NCI-H748 treated with DMSO at 0.1 percent for 48 hours (cell line): Measurements from ENCODE around the gene LSP1.
"Not testable (repeated sequence)": the region's sequence is repeated elsewhere in the genome, so short reads cannot be mapped to it uniquely, and the experiment has no call there.

ENCODE experiments used
- DNase-seq: peaks from one replicate; lab custom pipeline; 2025; lab: John Stamatoyannopoulos, UW

Gene LSP1

DNA sequence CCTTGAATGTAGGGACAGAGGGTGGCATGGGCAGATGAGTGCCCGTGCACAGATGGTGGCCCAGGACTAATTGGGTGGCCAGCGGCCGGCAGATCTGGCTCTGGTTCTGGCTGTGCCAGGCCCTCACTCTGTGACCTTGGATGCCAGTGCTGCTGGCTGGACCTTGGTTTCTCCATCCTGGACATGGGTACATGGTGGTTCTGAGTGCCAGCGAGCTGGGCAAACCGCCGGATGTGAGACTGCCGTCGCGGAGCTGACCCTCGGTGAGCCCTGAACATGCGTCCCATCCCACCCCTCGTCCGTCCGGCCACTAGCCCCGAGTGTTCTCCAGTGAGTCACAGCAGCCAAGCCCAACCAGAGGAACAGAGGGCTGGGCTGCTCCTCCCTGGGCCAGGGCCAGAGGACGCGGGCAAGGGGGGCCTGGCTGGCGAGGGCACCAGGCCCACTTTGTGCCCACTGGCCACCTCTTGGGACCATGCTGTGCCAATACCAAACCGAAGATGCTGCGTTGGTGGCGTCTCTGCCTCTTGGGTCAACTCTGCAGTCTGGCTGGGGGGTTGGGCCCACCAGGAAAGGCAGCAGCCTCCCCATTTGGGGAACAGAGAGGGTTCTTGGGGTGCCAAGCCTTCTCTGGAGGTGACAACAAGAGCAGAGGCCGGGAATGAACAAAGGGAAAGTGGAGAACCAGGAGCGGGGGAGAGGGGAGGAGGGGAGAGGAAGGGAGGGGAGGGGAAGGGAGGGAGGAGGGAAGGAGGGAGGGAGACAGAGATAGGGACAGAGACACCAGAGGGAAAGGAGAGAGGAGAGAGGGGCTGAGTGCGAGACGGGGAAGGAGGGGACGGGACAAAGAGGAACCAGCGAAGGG, 10.7 kb downstream of the LSP1 start:
- DNase-seq: peak; percentile 4

GRCh38 chr11:1864231-1864630, 11.3 kb downstream of the LSP1 start:
- no peak for DNase-seq

- DNase-seq: no peak
Measured at GRCh38 chr11:1864831-1865665, 12.2 kb downstream of the LSP1 start.

DNA sequence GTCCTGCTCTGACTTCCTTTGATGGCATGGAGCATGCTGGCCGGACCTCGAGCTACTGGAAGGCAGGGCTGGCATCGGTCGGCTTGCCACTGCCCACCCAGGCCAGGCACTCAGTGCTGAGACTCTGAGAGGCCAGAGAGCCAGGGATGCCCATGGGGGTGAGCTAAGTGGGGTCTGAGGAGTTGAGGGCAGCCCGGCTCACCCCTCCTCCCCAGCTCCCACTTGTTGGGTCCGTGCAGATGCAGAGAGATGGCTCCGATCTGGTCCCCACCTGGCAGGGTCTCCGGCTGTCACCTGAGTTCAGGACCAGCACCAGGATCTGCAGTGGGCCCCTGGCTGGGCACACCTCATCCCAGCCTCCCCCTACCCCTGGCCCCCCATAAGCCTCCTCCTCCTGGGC, 13.3 kb downstream of the LSP1 start:
- no peak for DNase-seq

DNA sequence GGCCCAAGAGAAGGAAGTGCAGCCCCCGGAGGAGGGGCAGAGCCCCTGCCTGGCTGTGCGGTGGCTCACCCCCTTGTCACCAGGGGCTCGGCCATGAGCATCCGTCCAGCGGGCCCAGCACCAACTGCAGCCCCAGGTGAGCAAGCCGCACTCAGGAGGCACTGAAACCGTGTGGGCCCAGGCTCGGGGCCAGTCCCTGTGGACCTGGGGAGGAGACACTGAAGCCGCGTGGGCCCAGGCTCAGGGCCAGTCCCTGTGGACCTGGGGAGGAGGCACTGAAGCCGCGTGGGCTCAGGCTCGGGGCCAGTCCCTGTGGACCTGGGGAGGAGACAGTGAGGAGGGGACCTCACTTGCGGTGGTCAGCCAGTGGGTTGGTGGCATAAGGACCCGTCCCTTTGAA, 13.9 kb downstream of the LSP1 start:
- no peak for DNase-seq

DNA sequence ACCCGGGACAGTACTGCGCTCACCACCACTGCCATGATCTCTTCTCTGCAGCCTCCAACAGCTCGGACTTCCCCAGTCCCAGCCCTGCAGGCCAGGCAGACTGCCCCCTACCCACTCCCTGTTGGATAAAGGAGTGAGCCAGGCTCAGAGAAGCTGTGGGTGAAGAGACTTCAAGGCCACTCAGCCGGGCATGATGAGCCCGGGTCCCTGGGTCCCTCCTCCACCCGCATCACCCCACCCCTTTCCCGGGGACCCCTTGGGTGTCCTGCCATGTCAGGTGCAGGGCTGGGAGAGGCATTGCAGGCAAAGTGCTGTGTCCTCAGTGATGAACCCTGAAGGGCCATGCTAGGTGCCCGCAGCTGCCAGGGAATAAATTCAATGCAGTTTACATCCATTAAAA, 14.5 kb downstream of the LSP1 start:
- no peak for DNase-seq

DNA sequence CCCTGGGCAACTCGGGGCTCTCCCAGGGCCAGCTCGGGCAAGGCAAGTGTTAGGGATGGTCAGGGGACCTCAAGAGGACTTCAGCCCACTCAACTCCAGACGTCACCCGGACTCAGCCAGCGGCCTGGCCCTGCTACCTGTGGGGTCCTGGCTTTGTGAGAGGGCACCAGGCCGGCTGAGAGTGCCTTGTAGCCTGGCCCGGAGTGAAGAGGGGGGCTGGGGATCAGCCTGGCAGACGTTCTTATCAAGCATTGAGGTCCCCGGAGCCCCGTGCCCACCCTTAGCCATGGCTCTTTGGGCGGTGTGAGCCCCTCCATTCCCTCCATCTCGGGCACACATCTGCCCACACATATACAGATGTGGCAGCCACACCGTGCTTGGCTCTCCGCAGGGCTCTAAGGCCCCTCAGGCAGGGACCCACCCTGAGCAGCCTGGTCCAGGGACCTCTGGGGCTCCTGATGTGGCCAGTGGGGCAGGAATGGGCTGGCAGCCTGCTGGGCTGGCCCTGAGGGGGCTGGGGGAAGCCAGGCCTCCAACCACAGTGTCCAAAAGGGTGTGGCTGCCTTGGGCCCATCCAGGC, 15.3 kb downstream of the LSP1 start:
- DNase-seq: no peak

DNA sequence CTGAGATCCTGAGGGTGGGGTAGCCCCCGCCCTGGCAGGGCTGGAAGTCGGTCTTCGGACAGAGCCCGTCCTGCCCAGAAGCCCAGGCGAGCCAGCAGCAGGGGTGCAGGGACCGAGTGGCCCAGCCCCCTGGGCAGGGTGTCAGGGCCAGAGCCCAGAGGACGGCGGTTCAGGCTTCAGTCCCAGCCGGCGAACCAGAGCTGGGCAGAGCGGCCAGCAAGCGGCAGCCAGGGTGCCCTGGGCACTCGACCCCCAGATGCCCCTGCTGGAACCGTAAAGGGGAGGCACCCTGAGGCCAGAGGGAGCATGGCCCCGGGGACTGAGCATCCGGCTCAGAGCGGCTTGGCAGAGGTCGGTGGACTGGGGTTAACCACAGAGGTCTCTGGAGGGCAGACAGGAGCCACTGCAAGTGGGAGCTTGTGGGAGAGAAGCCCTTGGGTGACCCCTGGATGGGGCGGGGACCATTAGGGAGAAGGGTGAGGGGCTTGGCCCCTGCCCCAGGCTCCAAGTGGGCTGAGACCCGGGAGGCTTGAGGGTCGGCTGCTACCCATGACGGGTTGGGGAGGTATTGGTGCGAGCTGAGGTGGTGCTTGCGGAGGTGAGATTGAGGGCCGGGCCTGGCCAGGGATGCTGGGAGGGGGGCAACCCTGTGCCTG, 15.9 kb downstream of the LSP1 start:
- DNase-seq: no peak

DNA sequence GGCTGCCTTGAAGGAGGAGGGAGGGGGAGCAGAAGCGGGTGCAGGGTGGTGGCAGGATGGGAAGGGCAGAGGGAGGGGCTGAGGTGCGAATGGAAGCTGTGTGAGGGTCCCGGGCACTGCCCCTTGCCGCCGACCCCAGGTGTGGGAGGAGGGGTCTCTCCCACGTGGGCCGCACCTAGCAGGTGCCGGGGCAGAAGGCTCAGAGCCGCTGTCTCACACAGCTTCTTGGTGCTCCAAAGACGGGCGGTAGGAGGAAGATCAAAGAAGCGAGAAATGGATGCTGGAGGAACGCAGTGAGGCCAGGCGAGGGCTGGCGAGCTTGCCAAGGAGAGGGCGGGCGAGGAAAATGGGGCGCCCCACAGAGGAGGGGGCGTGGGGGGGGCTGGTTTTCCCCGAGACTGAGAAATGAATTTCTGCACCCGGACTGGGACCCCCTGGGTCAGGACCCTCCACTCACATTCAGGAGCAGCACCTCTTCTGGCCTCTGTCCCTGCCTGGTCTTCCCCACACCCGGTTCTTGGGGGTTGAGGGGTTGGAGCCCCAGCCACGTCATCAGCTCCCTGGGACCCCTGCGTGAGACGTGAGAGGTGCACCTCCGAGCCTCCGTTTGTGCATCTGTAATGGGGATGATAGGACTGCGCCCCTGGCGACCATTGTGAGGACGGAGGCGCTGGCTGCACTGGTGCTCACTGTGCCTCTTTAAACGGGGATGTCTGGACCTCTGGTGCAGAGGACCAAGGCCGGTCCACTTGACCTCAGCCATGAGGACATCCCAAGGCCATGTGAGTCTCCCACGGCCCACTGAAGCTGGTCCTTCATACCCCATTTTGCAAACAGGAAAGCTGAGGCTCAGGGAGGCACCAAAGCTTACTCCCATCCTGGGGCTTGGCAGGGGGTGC, 16.8 kb downstream of the LSP1 start:
- no peak for DNase-seq

DNA sequence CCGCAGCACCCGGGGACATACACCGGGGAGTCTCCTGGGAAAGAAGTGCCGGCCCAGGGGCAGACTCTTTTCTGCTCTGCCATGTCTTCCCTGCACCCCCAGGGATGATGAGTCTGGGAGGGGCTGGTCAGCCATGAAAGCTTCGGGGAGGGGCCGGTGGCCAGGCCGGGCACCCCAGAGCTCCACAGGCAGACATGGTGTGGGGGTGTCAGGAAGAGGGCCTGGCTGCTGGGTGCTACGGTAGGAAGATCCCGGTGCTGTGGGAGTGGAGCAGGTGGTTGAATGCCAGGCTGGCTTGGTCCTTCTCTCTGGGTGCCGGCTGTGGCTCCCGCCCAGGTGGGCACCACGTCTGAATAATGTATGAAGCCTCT, 17.4 kb downstream of the LSP1 start:
- no peak for DNase-seq

- DNase-seq: no peak
Measured at GRCh38 chr11:1870721-1871466, 18.0 kb downstream of the LSP1 start.

DNA sequence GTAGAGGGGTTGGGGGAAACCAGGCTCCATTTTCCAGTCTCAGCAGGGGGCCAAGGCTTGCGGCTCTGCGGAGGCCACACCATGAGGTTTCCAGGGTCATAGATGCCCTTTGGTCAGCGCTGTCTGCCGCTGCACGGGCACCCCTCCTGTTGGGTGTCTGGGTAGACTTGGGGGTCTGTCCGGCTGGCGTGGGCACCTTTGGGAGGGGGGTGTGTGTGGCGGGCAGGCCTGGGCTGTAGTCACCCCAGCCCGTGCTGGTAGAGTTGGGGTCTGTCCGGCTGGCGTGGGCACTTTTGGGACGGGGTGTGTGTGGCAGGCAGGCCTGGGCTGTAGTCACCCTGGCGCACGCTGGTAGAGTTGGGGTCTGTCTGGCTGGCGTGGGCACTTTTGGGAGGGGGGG, 18.6 kb downstream of the LSP1 start:
- DNase-seq: no peak

DNA sequence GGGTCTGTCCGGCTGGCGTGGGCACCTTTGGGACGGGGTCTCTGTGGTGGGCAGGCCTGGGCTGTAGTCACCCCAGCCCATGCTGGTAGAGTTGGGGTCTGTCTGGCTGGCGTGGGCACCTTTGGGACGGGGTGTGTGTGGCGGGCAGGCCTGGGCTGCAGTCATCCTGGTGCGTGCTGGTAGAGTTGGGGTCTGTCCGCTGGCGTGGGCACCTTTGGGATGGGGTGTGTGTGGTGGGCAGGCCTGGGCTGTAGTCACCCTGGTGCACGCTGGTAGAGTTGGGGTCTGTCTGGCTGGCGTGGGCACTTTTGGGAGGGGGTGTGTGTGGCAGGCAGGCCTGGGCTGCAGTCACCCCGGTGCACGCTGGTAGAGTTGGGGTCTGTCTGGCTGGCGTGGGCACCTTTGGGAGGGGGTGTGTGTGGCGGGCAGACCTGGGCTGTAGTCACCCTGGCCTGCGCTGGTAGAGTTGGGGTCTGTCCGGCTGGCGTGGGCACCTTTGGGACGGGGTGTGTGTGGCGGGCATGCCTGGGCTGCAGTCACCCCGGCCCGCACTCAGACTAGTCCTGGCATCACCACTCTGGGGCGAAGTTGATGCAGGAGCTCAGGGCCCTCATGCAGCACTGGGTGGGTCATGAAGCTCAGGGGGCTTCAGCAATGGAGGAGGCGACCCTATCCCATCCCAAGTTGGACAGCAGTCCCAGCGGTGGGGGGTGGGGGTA, 19.5 kb downstream of the LSP1 start:
- no peak for DNase-seq

- no peak for DNase-seq
Measured at GRCh38 chr11:1873048-1873812, 20.3 kb downstream of the LSP1 start.

DNA sequence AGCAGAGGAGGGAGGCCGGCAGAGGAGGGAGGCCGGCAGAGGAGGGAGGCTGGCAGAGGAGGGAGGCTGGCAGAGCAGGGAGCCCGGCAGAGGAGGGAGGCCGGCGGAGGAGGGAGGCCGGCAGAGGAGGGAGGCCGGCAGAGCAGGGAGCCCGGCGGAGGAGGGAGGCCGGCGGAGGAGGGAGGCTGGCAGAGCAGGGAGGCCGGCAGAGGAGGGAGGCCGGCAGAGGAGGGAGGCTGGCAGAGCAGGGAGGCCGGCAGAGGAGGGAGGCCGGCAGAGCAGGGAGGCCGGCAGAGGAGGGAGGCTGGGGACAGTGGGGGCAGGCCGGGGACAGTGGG, 20.9 kb downstream of the LSP1 start:
- DNase-seq: not testable (repeated sequence)

- DNase-seq: not testable (repeated sequence)
Measured at GRCh38 chr11:1874441-1875092, 21.7 kb downstream of the LSP1 start.

- DNase-seq: no peak
Measured at GRCh38 chr11:1875093-1875850, 22.4 kb downstream of the LSP1 start.

- DNase-seq: not testable (repeated sequence)
Measured at GRCh38 chr11:1875851-1876301, 23.0 kb downstream of the LSP1 start.
